Thoracic aorta (tissue), 2 donors: ENCODE data around the gene FASN. TPM values are rescaled to one million over a fixed set of nuclear protein-coding genes. Genes with fewer than 3 reads are reported as not detected.

Experiments
- ATAC-seq: fragments of 150-250 bp; one replicate; pipeline ENCODE4 v1.8.0; 2017; ENCODE audit warnings: low read depth; ENCODE audit not compliant: insufficient number of reproducible peaks, low FRiP score
- DNase-seq: peaks from one replicate; pipeline ENCODE4 v3.0.0-alpha.2; 2020; ENCODE audit warnings: low spot score
- H3K27ac ChIP-seq, 2 donors: fragments of 200-600 bp; sonication (generic); 1 replicate in 1 of 2; 2 replicates in 1 of 2; pipeline ENCODE4 v1.5.1; 2016; ENCODE audit warnings: mild to moderate bottlenecking in 2 of 2, moderate library complexity in 2 of 2
- H3K27me3 ChIP-seq: fragments of 200-600 bp; sonication (generic); replicated peaks from 2 replicates; pipeline ENCODE4 v1.6.0; 2016; ENCODE audit warnings: mild to moderate bottlenecking; ENCODE audit not compliant: insufficient read depth
- H3K36me3 ChIP-seq: fragments of 200-600 bp; sonication (generic); one replicate; pipeline ENCODE4 v1.5.1; 2016
- H3K4me1 ChIP-seq, 2 donors: fragments of 200-600 bp; sonication (generic); 1 replicate in 1 of 2; 2 replicates in 1 of 2; pipeline versions ENCODE4 v1.5.1 to v1.6.0; 2016; ENCODE audit warnings: low read depth in 2 of 2, mild to moderate bottlenecking in 1 of 2; ENCODE audit not compliant: control insufficient read depth in 1 of 2
- H3K4me3 ChIP-seq: fragments of 200-600 bp; sonication (generic); 2 replicates; pipeline ENCODE4 v1.5.1; 2016; ENCODE audit warnings: mild to moderate bottlenecking
- H3K9me3 ChIP-seq: fragments of 200-600 bp; sonication (generic); 2 replicates; pipeline ENCODE4 v1.5.1; 2016
- total RNA-seq, 2 donors: library from RNA; depleted of rRNA; stranded (reverse); fragments of >200 nt; gene quantifications; one replicate each; pipeline versions ENCODE4 v1.1.0 to v1.2.3, GENCODE V29; 2016
- TF ChIP-seq, protein P1 (sequence below): fragments of 200-600 bp; sonication (generic); IDR thresholded peaks from one replicate; pipeline ENCODE4 v1.5.1; 2019; ENCODE audit warnings: antibody characterized with exemption

Gene FASN
- total RNA-seq, 2 donors from 2014 or later, result 49.6 to 50.9 TPM

DNA sequence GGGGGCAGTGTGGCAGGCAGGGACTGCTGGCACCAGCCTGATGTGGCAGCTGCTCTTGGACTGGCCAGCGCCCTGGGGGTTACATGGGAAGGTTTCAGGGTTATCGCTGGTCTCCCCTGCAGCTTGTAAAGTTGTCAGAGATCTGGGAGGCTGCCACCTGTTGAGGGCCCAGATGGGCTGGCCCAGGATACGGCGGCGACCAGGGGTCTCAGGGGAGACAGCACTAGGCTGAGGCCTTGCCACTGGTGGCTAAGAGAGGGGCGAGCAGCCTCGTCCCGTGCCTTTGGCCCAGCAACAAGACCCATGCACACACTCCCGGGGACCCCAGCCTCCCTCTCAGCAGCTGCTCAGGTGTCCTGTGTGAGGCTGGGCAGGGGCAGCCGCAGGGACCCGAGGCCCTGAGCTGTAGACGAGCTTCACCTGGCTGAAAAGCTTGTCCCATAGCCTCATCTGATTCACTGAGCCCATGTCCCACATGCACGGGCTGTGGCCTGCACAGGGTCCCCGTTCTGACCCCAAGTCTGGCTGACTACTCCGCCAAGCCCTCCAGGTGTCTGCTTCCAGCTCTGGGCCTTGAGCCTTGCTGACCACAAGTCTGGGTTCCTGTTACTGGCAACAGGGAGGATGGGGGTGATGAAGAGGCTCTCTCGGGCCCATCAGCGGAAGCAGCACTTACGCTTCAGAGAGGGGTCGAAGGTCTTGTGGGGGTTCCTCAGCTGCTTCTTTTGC lies 38.6 kb downstream of the FASN start:
- no peaks in the 10 kb centered on the region for H3K9me3 ChIP-seq
- DNase-seq, result no peak
- peaks cover 2 to 6% of the 10 kb centered on the region in 2 donors for H3K4me1 ChIP-seq
- no peaks in the 10 kb centered on the region for H3K27me3 ChIP-seq
- no peak overlapping the region for H3K4me3 ChIP-seq
- ATAC-seq, result no peak
- no peak overlapping the region for H3K27ac ChIP-seq
- TF ChIP-seq, protein P1, sequence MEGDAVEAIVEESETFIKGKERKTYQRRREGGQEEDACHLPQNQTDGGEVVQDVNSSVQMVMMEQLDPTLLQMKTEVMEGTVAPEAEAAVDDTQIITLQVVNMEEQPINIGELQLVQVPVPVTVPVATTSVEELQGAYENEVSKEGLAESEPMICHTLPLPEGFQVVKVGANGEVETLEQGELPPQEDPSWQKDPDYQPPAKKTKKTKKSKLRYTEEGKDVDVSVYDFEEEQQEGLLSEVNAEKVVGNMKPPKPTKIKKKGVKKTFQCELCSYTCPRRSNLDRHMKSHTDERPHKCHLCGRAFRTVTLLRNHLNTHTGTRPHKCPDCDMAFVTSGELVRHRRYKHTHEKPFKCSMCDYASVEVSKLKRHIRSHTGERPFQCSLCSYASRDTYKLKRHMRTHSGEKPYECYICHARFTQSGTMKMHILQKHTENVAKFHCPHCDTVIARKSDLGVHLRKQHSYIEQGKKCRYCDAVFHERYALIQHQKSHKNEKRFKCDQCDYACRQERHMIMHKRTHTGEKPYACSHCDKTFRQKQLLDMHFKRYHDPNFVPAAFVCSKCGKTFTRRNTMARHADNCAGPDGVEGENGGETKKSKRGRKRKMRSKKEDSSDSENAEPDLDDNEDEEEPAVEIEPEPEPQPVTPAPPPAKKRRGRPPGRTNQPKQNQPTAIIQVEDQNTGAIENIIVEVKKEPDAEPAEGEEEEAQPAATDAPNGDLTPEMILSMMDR, result no peak
- peaks cover 50% of the 10 kb centered on the region for H3K36me3 ChIP-seq

GRCh38 chr17:82058855-82059249 lies 39.2 kb downstream of the FASN start:
- Histone ChIP-seq H3K4me1 (peaks cover 0 to 2% of the 10 kb centered on the region in 2 donors), H3K9me3 (no peaks in the 10 kb centered on the region), H3K27me3 (no peaks in the 10 kb centered on the region), H3K36me3 (peaks cover 56% of the 10 kb centered on the region), H3K4me3 (no peak overlapping the region), H3K27ac (no peak overlapping the region)
- TF ChIP-seq, protein P1, result no peak
- no peak for DNase-seq
- no peak for ATAC-seq

DNA sequence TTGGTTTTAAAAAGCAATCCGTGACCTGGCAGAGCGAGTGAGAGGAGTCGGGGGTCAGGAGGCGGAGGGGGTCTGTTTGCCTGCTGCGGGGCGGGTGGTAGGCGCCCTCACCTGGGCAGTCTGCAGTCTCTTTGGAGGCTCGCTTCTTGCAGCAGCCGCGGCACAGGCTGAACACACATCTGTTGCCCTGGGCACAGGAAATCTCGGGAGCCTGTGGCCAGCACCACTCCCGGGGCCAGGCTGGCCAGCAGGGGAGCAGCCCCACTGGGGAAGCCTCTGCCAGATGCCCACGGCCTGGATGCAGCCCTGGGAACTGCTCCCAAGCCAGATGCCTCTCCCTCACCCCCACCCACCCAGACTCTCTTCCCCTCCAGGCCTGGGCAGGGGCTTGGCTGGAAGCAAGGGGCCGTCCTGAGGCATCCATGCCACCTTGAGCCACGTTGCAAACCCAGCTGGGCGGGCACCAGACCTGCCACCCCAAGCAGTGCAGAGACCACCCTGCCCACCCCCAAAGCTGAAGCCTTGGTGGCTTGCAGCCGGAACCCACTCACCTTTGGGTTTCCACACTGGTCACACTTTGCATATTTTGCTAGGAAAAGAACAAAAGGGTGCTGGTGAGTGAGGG lies 39.7 kb downstream of the FASN start:
- TF ChIP-seq, protein P1, result no peak
- ATAC-seq, result no peak
- no peak for DNase-seq
- H3K4me1 ChIP-seq, result peaks cover 0 to 7% of the 10 kb centered on the region in 2 donors
- no peaks in the 10 kb centered on the region for H3K9me3 ChIP-seq
- H3K27me3 ChIP-seq, result no peaks in the 10 kb centered on the region
- no peak overlapping the region for H3K27ac ChIP-seq
- H3K4me3 ChIP-seq, result no peak overlapping the region
- peaks cover 58% of the 10 kb centered on the region for H3K36me3 ChIP-seq

DNA sequence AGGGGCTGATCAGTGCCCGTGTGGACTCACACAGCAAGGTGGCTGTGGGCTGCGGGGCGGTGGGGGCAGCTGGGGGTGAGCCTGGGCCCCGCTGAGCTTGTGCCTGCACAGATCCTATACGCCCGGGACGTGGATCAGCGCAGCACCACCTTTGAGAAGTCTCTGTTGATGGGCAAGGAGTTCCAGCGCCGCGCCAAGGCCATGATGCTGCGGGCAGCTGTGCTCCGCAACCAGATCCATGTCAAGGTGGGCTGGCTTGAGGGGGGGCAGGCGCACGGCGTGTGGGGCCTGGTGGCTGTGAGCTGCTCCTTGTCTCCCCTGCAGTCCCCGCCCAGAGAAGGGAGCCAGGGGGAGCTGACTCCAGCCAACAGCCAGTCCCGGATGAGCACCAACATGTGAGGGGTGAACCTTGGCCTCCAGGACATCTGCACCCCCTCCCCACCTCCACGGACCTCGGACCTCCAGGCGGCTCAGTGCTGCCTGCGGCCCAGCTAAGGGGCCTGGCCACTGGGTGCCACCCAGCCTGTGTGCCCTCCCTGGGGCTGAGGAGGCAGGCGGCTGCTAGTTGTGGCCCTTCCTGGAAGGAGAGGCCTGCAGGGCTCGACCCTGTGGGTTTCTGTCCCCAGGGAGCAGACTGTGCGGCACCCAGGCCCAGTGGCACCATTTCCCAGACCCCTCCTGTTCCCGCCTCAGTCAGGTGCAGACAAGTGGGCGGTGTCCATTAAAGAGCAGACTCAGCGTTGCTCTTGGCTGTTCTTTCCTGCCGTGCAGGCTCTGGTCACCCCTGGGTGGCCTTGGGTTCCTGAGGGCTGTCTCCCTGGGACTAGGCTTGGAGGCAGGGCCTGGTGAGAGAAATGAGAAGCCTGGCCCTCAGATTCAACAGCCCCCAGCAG lies 41.1 kb downstream of the FASN start:
- H3K36me3 ChIP-seq, result peaks cover 54% of the 10 kb centered on the region
- no peak for DNase-seq
- H3K27me3 ChIP-seq, result no peaks in the 10 kb centered on the region
- peaks cover 9 to 19% of the 10 kb centered on the region in 2 donors for H3K4me1 ChIP-seq
- no peak overlapping the region for H3K27ac ChIP-seq
- no peaks in the 10 kb centered on the region for H3K9me3 ChIP-seq
- TF ChIP-seq, protein P1, result no peak
- ATAC-seq, result no peak
- H3K4me3 ChIP-seq, result no peak overlapping the region
